ENCODE data around the gene CYP3A4.
"Not testable (repeated sequence)": the region's sequence is repeated elsewhere in the genome, so short reads cannot be mapped to it uniquely, and the experiment has no call there.

CYP3A4 gene

DNA sequence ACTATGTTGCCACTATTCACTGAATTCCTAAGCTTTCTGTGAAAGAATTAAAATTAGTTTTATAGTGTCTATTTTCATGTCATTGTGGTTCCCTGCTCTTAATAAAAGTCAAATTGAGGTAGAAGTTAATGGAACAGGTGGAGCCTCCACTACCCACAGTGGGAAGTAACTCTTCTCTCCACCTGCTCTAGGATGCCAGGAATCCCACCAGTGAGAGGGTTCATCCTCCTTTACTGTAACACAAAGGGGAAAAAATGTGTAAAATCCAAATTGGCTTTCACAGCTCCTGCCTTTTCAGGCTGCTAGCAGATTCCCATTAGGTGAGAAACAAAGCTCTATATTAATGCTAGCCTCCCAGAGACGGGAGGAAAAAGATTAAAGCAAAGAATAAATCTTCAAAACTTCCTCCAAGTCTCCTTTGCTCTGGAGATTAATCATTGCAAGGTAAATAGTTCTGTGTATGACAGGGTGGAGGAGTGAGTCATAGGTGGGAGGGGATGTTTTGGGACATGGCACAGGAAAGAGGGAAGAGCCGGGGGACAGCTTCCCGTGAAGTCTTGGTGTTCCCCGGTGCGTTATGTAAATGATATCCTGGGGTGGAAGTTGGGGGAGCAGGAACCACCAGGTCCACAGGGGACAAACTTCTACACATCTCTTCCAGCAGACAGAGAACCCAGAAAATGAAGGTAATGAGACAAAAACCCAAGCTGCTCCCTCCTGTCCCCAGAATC, 32.5 kb downstream of the CYP3A4 start:
- not testable (repeated sequence) for DNase-seq (ENCODE audit: low spot score)

DNA sequence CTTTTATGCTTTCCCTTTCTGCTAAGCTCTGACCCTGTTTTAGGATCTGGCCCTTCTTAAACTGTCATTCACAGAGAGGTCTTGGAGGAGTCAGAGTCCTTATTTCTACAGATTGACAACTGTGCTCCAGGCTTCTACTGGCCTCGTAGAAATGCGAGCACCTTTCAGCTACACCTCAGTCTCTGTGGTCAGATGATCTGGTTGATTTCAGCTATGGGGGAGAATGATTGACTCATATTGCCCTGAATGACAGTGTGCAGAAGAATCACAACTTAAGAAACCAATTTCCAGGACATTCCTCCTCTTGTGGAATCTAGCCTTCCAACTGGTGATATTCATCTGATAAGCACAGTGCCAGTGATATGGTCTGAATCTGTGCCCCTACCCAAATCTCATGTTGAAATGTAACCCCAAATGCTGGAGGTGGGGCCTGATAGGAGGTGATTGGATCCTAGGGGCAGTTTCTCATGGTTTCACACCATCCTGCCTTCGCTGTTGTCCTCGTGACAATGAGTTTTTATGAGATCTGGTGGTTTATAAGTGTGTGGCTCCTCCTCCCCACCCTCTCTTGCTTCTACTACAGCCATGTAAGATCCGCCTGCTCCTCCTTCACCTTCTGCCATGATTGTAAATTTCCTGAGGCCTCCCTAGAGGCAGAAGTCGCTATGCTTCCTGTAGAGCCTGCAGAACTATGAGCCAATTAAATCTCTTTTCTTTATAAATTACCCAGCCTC, 35.0 kb downstream of the CYP3A4 start:
- DNase-seq (ENCODE audit: low spot score) = no peak

GRCh38 chr7:99746915-99747314, 37.1 kb downstream of the CYP3A4 start:
- not testable (repeated sequence) for DNase-seq (ENCODE audit: low spot score)

GRCh38 chr7:99745395-99745794, 38.6 kb downstream of the CYP3A4 start:
- not testable (repeated sequence) for DNase-seq (ENCODE audit: low spot score)

GRCh38 chr7:99742737-99743394, 41.1 kb downstream of the CYP3A4 start:
- no peak for DNase-seq (ENCODE audit: low spot score)

- no peak for DNase-seq (ENCODE audit: low spot score)
Observed at GRCh38 chr7:99741441-99741795, 42.6 kb downstream of the CYP3A4 start.

DNA sequence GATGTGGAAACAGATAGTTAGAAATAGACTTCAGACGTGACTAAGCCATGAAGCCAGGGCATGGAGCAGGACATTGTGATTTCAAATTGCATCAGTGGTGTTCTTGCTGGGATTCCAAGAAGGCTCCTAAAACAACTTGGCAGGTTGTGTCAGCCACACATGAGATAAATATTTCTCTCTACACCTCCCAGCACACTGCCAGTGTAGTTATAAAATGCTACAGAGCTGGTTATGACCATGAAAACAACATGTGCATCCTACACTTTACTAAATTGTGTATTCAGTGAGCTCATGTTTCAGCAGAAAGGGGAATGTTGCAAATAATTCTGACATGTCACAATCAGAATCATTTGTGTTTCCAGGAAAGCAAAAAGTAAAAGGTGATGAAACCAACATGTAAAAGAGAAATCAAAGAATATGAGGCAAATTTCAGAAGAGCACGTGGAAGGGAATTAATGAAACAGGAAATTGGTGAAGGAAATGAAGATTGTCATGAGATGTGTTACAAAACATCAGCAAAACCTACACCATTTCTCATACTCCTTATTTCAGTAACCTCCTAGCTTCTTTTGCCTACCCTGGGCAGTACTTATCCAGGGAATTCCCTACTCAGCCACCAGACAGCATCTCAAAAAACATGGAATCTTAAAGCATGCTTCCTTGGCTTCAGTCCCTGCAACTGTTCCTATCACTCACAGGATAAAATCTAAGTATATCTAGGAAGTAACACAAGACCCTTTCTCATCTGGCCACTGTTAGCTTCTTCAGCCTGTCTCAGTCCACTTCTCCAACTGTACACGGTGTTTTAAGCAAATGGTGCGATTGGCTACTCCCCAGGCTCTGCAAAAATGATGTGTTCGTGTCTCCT, 43.2 kb downstream of the CYP3A4 start:
- DNase-seq (ENCODE audit: low spot score) = no peak

- DNase-seq (ENCODE audit: low spot score) = no peak
Observed at GRCh38 chr7:99739699-99740572, 44.0 kb downstream of the CYP3A4 start.

GRCh38 chr7:99737726-99738125, 46.3 kb downstream of the CYP3A4 start:
- no peak for DNase-seq (ENCODE audit: low spot score)

GRCh38 chr7:99736667-99737066, 47.3 kb downstream of the CYP3A4 start:
- DNase-seq (ENCODE audit: low spot score) = not testable (repeated sequence)

GRCh38 chr7:99734987-99735386, 49.0 kb downstream of the CYP3A4 start, which contains the start of gene CYP3A7:
TSS of gene CYP3A7 (minus strand) at chr7:99735196. CDS start at chr7:99735093, 103 bp downstream.
- no peak for DNase-seq (ENCODE audit: low spot score)

GRCh38 chr7:99733448-99733847, 50.5 kb downstream of the CYP3A4 start:
- DNase-seq (ENCODE audit: low spot score) = peak; percentile 62

DNA sequence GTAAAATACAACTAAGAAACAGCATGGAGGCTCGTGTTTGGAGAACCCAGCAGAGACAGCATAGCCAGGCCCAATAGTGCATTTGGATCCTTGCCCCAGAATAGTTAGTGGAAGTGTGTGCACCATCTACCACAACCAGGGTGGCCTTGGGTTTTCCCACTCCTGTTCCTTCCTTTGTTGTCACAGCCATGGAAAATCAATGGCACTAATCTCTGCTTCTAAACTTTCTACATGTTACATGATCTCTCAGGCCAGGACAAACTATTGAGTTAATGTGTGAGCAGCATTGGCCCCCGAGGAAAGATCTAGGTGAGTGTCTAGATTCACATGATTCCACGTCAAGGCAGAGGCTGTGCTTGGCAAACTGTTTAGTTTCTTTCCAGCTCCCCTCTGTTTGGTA, 51.0 kb downstream of the CYP3A4 start:
- DNase-seq (ENCODE audit: low spot score) = no peak

DNA sequence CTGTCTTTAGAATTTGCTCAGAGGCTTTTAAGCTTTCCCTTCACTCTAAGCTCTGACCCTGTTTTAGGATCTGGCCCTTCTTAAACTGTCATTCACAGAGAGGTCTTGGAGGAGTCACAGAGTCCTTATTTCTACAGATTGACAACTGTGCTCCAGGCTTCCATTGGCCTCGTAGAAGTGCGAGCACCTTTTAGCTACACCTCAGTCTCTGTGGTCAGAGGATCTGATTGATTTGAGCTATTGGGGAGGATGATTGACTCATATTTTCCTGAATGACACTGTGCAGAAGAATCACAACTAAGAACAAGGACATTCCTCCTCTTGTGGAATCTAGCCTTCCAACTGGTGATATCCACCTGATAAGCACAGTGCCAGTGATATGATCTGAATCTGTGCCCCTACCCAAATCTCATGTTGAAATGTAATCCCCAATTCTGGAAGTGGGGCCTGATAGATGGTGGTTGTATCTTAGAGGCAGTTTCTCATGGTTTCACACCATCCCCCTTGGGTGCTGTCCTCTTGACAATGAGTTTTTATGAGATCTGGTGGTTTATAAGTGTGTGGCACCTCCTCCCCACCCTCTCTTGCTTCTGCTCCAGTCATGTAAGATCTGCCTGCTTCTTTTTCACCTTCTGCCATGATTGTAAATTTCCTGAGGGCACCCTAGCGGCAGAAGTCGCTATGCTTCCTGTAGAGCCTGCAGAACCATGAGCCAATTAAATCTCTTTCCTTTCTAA, 52.2 kb downstream of the CYP3A4 start:
- no peak for DNase-seq (ENCODE audit: low spot score)

GRCh38 chr7:99730992-99731391, 53.0 kb downstream of the CYP3A4 start:
- no peak for DNase-seq (ENCODE audit: low spot score)

DNA sequence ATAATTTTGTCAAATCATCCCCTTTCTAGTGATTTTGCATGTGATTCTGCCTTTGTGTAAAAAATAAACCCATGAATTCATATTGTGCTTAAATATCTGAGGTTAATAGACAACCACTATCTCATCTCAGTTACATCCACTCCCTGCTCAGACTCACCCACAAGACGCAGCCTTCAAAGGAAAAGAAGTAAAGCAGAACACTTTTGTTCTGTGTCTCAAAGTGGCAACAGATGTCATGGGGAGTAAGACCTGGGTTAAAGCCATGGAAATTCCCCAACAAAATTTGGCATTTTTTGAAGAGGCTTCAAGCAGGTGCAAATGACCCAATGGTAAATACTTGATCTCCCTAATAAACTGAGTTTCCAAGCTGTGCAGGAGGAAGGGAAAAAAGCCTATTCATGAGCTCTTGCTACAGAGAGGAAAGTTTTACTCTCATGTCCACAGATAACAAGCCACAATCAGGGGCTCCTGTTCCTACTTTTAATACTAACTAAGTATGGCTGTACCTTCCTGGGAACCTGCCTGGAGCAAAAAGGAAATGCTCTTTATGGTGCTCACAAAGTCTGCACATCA, 53.7 kb downstream of the CYP3A4 start:
- DNase-seq (ENCODE audit: low spot score) = no peak

GRCh38 chr7:99729486-99730237, 54.3 kb downstream of the CYP3A4 start:
- DNase-seq (ENCODE audit: low spot score) = no peak

DNA sequence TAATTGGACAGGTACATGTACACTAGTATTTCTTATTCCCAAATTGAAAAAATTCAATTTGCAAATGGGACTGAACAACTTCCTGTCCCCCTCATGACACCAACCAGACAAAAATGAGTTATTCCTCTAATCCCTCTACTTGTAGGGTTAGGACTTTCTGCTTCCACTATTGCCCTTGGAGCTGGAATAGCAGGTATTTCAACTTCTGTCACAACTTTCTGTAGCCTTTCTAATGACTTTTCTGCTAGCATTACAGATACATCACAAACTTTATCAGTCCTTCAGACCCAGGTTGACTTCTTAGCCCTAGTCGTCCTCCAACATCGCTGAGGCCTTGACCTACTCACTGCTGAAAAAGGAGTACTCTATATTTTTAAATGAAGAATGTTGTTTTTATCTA, 55.4 kb downstream of the CYP3A4 start:
- no peak for DNase-seq (ENCODE audit: low spot score)

DNA sequence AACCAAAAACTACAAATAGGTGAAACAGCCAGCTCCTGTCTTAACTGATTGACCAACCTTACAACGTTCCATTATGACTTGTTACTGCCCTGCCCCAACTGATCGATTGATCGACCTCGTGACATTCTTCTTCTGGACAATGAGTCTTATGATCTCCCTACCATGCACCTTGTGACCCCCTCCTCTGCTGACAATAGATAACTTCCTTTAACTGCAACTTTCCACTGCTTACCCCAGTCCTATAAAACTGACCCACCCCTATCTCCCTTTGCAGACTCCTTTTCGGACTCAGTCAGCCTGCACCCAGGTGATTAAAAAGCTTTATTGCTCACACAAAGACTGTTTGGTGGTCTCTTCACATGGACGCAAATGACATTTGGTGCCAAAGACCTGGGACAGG, 60.8 kb downstream of the CYP3A4 start:
- not testable (repeated sequence) for DNase-seq (ENCODE audit: low spot score)
